Endometrial microvascular endothelial cells (primary cell): ENCODE data around the gene PEAK3. TPM values are rescaled to one million over a fixed set of nuclear protein-coding genes. Genes with fewer than 3 reads are reported as not detected.

Experiments
- in situ Hi-C: cut with HindIII; loops from 2 replicates; pipeline ENCODE4 v1.10.0; 2017; ENCODE audit warnings: low sequenced_read_pairs, low pct_unique_long_range_greater_than_20kb; ENCODE audit errors: inconsistent ontology term
- total RNA-seq: library from RNA; depleted of rRNA; stranded (reverse); fragments of >200 nt; gene quantifications from one replicate; pipeline ENCODE4 v1.2.3, GENCODE V29; 2015; ENCODE audit errors: inconsistent ontology term

The PEAK3 gene, protein sequence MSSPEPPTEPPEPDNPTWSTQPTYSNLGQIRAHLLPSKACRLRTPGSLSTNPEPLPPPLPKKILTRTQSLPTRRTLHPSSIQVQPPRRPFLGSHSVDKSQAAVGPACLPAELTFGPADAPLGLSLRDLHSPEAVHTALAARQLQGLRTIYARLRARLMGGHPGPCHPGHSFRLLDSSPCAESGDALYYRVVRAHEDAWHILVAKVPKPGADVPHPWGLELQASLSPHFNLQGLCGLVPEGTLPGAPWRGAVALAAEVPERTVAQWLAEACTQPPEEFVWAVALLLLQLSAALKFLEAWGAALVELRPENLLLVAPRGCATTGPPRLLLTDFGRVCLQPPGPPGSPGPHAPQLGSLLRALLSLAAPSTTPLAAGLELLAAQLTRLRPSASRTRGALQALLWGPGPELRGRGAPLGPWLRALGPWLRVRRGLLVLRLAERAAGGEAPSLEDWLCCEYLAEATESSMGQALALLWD
- total RNA-seq: not detected

DNA sequence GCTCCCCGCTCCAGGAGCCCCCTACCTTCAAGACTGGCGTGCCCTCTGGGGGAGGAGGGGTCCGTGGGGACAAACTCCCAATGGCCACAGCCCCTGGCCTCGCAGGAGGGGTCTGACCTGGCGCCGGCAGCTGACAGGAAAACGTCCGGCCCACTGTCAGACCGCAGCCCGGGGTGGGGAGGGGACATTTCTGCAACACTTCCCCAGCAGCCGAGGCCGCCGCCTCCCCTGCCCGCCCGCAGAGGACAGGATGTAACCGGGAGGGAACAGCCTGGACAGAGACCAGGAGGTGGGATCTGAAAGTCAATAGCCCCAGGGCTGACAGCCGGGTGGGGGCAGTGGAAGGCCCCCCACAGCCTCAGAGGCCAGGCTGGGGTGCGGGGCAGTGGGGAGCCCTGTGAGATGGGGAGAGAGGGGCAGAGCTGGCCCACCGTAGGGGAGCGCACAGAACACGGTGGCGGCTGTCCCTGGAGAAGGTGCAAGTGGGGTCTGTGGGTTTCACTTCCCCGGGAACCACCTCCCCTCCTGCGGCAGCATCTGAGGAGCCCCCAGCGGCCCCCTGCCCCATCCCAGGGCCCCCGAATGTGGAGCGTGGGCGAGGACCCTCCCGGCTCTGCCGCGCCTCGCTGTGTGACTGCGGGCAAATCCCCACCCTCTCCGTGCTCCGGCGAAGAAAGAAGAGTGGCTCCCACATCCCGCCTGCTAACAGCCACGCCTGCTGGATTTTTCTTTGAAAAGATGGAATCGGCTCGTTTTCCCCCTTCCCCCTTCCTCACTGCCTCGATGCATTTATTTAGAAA, at the start of gene PEAK3:
Gene PEAK3, minus strand, starts transcription at position 114 of the 800 bp plus-strand sequence. CDS start 1,244 bp downstream, outside the sequence.
- in situ Hi-C loops: no loop called here

- in situ Hi-C loops: no loop called here
These were observed 48.8 kb upstream of the PEAK3 start for GRCh38 chr19:2330632-2331284.

DNA sequence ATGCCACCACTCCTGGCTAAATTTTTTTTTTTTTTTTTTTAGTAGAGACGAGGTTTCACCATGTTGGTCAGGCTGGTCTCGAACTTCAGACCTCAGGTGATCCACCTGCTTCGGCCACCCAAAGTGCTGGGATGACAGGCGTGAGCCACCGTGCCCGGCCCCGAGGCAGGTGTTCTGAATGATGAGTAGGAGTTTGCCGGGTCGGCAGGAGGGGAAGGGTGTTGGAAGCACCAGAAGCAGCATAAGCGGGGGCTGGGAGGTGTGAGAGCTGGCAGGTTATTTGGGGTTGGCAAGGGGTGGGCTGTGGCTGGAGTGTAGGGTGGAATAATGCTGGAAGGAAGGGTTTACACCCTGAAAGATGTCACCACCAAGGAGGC, 48.3 kb upstream of the PEAK3 start:
- in situ Hi-C loops: no loop called here

- in situ Hi-C loops: no loop called here
These were observed 47.5 kb upstream of the PEAK3 start for GRCh38 chr19:2329501-2329916.

GRCh38 chr19:2329149-2329478, 47.1 kb upstream of the PEAK3 start:
- in situ Hi-C loops: no loop called here

DNA sequence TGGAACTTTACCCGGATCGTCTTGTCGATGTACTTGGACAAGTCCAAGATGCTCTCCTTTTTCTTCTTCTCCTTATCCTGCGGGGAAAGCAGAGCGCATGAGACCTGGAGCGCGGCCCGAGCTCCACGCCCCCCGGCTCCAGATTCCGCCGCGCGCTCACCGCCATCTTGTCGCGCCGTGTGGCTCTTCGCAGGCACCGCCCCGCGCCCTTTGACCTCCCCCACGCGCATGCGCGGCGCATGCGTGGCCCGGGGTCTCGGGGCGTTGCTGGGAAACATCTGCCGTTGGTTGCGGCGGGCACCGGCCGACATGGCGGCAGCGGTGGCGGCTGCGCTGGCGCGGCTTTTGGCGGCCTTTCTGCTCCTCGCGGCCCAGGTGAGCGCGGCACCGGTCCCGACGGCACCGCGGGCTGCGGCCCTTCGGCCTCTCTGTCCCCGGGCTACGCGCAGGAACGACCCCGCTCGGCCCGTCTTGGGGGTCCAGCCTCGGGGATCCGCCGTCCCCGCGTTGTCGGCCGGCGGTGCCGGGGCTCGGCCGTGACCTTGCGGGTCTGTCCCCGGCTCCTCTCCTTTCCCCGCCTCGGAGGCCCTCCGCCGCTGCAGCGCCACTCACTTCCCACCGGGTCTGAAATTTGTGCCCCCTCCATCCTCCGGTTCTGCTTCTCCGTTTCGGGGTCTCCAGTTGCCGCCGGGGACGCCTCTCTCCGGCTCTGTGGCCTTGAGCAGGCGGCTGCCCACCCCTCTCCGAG, 46.6 kb upstream of the PEAK3 start, which contains the start of the genes LSM7 and SPPL2B:
Gene LSM7, minus strand, starts transcription at position 186 of the 748 bp plus-strand sequence. Its CDS starts 20 bp downstream, at position 166.
Gene SPPL2B, plus strand, starts transcription at position 284 of the 748 bp plus-strand sequence. Its CDS starts 26 bp downstream, at position 310.
- in situ Hi-C loops: no loop called here

- in situ Hi-C loops: no loop called here
These were observed 45.9 kb upstream of the PEAK3 start for GRCh38 chr19:2327773-2328400.

- in situ Hi-C loops: no loop called here
These were observed 44.9 kb upstream of the PEAK3 start for GRCh38 chr19:2326699-2327360.

DNA sequence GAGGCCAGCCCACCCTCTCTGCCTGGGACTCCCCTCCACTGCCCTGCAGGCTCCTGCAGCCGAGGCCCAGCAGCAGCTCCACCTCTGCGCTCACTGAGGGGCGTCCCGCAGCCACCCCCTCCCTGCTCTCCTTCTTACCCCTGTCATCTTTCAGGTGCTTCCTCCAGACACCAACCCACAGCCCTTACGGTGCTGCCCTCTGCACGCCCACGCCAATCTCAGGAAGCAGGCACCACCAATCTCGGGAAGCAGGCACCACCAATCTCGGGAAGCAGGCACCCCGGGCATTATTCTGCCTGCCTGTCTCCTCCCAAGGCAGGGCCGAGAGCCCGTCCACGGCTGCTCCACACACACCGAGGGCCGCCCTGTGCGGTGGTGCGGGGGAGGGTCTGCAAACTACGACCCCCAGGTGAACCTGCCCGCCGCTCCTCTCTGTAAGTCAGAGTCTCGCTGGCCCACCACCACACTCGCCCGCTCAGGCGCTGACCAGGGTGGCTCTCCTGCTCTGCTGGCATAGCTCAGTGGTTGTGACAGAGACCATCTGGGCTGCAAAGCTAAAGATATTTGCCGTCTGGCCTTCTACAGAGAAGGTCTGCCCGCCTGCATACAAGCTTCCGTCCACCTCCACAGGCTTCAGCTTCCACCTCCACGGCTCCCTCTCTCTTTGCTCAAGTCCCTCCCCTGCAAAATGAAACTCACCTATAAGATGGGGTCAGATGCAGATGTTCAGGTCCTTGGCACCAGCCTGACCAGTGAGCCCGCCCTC, 43.5 kb upstream of the PEAK3 start:
- in situ Hi-C loops: no loop called here

DNA sequence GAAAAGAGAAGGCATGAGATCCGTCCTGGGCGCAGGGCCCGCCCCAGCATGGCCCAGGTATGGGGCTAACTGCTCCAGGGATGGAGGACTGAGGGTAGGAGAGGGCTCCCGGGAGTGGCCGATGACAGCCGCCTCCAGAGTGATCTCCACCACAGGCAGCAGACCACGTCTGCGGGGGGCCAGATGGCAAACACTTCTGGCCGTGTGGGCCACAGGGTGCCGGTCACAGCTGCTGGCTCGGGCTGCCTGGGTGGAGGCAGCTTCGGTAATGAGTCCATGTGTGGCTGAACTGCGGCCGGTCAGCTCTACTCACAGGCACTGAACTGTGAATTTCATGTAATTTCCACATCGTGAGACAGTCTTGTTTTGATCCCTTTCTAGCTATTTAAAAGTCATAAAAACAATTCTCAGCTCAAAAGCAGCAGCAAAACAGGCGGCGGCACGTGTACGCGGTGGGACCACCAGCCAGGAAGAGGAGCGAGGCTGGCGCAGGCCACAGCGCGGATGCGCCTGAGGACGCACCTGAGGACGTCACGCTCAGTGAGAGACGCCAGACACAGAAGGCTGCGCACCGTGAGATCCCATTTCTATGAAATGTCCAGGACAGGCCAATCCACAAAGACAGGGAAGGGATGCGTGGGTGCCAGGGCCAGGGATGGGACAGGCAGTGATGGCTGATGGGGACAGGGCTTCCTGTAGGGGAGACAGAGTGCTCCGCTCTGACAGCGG, 42.4 kb upstream of the PEAK3 start:
- in situ Hi-C loops: no loop called here

DNA sequence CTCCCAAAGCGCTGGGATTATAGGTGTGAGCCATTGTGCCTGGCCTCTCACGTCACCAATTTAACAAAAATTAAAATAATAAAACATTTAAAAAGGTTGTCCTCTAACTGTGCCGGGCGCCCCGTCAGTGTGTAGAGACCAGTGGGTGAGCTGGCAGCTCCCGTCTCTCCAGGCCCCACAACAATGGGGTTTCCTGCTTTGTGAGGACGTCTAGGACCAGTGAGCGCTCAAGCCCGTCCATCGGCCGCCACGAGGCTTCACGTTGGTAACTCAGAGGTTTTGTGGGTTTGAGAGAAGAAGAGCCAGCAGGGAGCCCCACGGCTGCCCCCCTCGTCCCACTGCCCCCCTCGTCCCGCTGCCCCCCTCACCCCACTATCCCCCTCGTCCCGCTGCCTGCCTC, 41.7 kb upstream of the PEAK3 start:
- in situ Hi-C loops: no loop called here

DNA sequence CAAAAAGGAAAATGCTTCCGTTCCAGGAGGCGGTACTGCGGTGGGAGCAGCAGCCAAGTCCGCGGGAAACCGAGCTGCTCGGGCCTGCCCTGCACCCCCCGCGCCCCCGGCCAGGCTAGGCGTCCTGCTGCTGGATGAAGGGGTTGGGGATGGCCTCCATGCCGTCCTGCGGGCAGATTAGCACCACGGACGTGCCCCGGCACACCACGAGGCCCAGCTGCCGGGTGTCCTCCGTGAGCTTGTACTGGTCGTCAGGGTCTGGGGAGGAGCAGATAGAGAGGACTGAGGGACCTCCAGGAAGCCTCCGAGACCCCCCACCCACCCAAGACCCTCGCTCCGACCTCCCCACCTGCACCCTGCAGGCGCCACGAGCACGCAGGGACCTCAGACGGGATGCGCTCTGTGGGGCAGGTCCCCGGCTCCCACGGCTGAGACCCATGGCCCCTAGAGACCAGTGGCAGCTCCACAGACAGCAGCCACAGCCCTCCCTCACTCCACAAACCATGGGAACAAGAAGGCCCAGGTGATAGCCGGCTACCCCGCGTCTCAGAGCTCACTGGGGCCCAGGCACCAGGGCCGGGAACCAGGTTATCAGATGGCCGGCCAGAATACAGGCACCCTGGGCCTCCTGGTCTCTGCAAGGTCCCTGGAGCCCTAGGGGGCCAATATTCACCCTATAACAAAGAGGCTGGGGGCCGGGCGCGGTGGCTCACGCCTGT, 39.7 kb upstream of the PEAK3 start:
- in situ Hi-C loops: no loop called here

GRCh38 chr19:2320939-2321338, 39.0 kb upstream of the PEAK3 start:
- in situ Hi-C loops: no loop called here

DNA sequence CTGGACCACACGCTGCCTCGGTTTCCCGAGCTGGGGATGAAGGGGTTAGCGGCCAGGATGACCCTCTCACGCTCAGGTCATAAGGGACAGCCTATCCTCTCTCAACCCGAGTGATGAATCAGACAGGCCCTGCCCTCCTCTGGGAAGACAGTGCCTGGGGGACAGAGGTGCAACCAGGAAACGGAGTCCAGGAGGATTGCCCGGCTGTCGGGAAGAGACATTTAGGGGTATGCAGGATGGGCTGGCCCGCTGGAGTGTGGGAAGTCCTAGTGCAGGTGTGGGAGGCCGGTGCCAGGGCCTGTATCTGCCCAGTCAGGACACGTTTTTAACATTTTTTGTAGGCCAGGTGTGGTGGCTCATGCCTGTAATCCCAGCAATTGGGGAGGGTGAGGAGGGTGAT, 38.1 kb upstream of the PEAK3 start:
- in situ Hi-C loops: no loop called here

GRCh38 chr19:2319551-2319950, 37.6 kb upstream of the PEAK3 start:
- in situ Hi-C loops: no loop called here

DNA sequence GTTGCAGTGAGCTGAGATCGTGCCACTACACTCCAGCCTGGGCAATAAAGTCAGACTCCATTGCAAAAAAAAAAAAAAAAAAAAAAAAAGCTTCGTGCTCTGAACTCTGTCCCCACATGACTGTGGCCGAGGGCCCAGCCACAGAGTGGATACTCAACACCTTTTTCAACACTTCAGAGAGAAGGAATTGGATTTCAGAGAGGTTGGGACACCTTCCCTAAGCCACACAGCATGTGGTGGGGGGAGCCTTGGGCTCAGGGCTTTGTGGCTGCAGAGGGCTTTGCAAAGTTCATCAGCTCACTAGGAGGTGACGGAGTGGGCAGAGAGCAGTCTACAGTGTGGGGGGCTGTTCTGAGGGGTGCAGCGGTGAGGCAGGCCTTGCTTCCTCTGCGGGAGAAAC, 36.9 kb upstream of the PEAK3 start:
- in situ Hi-C loops: no loop called here
